Body of pancreas (tissue), 4 donors: ENCODE results near the gene ATP6V1G1.

Experiments used
- CTCF ChIP-seq, 7 experiments: fragments of 450-650 bp in 4 of 7; fragments of 200-600 bp in 3 of 7; sonication (generic) in 3 of 7; IDR thresholded peaks; one replicate each; pipeline ENCODE4 v1.5.1; 2016 to 2019; ENCODE audit warnings: antibody characterized with exemption in 7 of 7
- POLR2A ChIP-seq, 3 donors: fragments of 450-650 bp; IDR thresholded peaks; one replicate each; pipeline ENCODE4 v1.6.1; 2016; ENCODE audit warnings: antibody characterized with exemption in 3 of 3, mild to moderate bottlenecking in 2 of 3

GRCh38 chr9:114616684-114617520 lies 29.3 kb downstream of the ATP6V1G1 start:
- TF ChIP-seq CTCF (IDR thresholded peaks at IDR 0.05) (no peak), POLR2A (IDR thresholded peaks at IDR 0.05) (no peak)
